SKM-1 (cell line): ENCODE data around the gene PIGV.
A peak's percentile ranks its signal among the peaks of the same experiment; 100 is the strongest.

Experiments
- DNase-seq: peaks from one replicate; lab custom pipeline; 2025; ENCODE audit not compliant: unreplicated experiment; lab: John Stamatoyannopoulos, UW

The PIGV gene

GRCh38 chr1:26787706-26788514, at the start of gene PIGV:
Gene PIGV (plus strand): TSS chr1:26787950. CDS start chr1:26790816, 2,866 bp downstream.
- peak; percentile 63 for DNase-seq

GRCh38 chr1:26739329-26739914, 48.3 kb upstream of the PIGV start:
- DNase-seq: no peak

DNA sequence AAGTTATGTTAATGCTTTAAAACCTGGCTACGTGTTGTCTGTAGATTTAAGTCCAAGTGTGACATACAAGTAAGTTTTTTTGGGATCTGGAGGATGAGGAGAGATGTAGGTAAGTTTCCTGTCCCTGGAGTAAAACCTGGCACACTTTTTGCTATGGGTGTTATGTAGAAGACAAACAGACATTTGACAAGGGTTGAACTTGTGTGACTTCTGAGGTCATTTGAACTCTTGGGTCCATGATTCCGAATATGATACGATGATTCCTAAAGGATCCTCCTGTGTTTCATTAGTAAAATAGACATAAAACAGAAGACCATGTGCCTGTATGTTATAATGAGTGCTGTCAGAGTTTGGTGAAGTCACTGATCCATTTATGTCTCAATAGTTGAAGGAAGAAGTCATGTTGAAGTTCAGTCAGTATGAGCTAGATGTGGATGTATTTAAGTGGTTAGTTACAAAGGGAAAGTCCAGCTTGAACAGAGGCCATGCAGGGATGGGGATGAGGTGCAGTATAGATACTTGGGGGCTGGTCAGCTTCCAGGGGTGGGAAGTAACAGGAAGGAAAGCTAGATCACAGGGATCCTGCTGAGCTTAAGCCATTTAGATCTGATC, 47.6 kb upstream of the PIGV start:
- no peak for DNase-seq

DNA sequence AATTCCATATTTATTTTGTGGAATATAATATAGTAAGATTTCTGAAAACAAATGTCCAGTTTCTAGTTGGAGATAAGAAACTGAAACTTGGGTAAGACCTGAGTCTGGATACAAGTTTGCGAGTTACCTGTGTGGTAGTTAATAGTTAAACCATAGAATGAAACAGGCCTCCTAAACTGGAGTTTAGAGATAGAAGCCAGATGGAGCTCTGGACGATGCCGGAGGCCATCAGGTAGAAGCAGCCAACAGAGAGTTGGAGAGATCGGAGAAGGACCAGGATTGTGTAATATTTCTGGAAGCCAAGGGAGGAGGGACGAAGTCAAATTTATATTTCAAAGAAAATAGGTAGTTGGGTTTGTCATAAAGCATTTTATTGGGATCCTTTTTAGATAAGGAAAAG, 46.8 kb upstream of the PIGV start:
- no peak for DNase-seq

- no peak for DNase-seq
Observed at GRCh38 chr1:26743426-26744059, 44.2 kb upstream of the PIGV start.

DNA sequence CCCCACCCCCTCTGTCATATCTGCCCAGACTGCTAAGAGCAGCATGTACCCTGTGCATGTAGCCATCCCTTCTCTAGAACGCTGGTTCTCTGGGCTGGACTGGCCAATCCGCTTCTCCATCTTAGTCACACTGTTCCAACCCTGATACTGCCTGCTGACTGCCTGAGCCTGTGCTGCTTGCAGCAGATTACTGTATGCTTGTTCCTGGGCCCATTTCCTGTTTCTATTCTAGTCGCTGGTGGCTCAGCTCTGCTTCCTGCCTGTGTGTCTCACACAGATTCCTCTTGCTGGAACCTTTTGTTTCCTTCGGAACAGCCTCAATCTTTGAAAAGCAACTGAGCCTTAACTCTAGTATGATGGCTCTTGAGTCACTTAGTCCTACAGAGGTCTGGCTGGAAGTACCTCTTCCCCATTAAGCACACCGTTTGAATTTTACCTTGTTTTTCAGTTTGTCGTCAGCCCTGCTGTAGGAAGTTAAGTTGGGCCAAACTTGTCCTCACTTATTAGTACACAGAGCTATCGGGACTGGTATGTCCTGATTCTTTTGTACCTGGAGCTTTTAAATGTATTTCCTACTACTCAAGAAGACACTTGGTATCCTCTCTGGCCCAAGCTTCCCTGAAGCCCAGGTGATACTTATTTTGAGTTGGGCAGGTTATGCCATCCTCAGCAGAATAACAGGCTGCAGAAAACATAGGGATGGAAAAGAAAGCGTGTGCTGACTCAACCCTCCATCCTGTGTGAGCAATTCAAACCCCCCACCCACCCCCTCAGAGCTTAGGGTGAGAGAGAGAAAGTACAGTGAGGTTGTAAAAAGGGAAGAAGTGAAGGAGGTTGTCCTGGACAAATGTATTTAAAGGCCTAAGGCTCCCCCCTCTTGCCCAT, 43.4 kb upstream of the PIGV start:
- peak; percentile 93 for DNase-seq

GRCh38 chr1:26745191-26745590, 42.6 kb upstream of the PIGV start:
- no peak for DNase-seq

DNA sequence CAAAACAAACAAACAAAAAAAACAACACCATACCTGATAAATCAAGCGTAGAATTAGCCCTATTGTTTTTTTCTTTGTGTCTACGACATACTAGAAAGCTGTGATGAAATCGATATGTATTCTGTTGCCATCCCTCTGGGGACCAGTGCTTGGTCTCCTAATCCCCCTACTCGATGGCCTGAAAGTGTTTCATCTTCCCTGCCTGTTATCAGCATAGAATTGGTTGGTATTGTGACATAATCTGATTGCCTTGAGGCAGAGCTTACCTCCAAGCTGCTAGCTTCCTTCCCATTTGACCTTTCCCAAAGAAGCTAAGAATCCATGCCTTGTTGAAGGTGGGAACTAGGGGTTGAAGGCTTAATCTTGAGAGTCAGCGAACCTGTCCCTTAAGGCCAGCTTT, 40.7 kb upstream of the PIGV start:
- no peak for DNase-seq

- no peak for DNase-seq
Observed at GRCh38 chr1:26748351-26748750, 39.4 kb upstream of the PIGV start.

DNA sequence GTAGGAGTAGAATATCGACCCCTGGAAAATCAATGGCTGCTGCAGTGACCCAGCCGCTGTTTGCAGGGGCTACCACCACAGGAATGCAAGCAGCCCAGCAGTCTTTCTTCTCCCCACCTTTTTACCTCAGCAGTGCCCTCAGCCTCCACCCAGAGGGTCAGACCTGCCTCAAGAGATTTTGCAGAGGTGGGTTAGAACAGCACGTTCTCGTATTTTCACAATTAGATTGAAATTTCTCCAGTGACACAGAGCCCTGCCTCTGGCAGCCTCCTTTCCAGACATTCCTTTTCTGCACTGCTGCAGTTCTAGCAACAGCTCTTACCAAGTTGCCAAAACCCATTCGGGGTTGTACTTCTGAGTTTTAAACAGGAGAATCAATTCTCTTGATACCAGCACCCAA, 38.3 kb upstream of the PIGV start:
- DNase-seq: no peak

GRCh38 chr1:26750428-26750827, 37.3 kb upstream of the PIGV start:
- no peak for DNase-seq

- no peak for DNase-seq
Observed at GRCh38 chr1:26752519-26752918, 35.2 kb upstream of the PIGV start.

DNA sequence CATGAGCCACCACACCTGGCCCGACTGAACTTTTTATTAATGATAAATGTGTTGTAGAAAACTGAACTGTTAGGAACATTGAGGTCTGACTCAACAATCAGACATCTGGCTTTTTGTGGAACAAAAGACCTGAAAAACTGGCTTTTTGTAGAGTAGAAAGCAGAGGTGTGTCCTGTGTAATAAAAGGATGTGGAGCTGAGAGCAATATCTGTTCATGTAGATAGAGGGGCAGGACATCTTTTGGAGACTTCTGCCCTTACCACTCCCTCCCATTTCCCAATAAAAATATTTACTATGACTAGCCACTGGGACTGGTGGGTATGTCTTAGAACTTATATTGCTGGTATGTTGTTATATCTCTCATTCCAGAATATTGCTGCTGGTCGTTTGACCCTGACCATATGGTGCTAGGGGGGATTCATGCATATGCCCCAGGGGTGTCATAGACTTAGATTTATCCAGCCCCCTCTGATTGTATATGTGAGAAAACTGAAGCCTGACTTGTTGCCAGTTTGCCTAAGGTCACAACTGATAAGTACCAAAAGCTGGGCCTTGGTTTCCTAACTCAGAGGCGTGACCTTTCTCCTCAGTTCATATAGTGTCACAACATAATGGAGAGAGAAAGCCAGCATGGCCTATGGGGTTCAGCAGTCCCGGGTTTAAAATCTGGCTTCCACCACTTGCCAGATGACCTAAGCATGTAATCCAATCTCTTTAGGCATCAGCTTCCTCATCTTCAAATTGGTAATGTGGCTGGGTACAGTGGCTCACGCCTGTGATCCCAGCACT, 33.5 kb upstream of the PIGV start:
- DNase-seq: no peak

- no peak for DNase-seq
Observed at GRCh38 chr1:26758358-26758757, 29.4 kb upstream of the PIGV start.

DNA sequence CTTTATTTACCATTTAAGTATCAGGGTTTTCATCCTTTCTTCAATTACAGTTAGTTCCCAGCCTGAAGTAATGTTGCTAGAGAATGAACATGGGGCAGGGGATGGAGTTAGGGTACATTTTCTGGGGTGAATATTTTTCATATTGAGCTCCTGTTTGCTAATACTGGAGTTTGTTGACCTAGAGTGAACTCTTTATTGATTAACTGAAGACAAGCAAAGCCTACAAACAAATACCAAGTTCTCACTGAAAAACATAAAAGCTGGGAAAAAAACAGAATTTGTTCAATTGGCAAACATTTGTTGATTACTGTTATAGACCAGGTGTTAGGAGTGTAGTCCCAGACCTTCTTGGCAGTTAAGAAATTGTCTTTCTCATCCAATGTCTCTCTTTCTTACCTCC, 28.2 kb upstream of the PIGV start:
- DNase-seq: no peak

GRCh38 chr1:26761217-26761616, 26.5 kb upstream of the PIGV start:
- no peak for DNase-seq

GRCh38 chr1:26767714-26768113, 20.0 kb upstream of the PIGV start:
- DNase-seq: no peak

DNA sequence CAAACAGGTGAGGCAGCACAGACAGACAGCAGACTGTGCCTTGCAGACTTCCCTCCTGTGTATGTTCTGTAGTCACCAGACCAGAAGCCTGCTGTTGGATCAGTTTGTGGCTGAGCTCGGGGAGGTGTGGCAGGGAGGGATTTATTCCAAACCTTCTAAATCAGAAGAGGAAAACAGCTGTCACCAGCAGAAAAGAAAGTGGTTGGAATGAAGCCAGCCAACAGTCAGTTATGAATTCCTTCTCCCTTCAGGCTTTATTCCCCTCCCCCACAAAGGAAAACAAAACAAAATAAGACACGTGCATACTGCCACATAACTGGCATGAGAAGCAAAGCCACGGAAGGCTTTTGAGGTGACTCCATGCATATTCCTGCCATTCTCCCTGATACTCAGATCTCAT, 19.0 kb upstream of the PIGV start:
- no peak for DNase-seq

GRCh38 chr1:26771285-26771642, 16.5 kb upstream of the PIGV start:
- no peak for DNase-seq

- peak; percentile 20 for DNase-seq
Observed at GRCh38 chr1:26771643-26772321, 16.0 kb upstream of the PIGV start.
